ENCODE measurements around the gene TMEM119. TPM values are rescaled to one million over a fixed set of nuclear protein-coding genes. Genes with fewer than 3 reads are reported as not detected.
"Not testable (repeated sequence)": the region's sequence is repeated elsewhere in the genome, so short reads cannot be mapped to it uniquely, and the experiment has no call there.

The TMEM119 gene
- total and polyA plus RNA-seq, 12 donors = 3.1 to 14.8 (median 6.6) TPM

DNA sequence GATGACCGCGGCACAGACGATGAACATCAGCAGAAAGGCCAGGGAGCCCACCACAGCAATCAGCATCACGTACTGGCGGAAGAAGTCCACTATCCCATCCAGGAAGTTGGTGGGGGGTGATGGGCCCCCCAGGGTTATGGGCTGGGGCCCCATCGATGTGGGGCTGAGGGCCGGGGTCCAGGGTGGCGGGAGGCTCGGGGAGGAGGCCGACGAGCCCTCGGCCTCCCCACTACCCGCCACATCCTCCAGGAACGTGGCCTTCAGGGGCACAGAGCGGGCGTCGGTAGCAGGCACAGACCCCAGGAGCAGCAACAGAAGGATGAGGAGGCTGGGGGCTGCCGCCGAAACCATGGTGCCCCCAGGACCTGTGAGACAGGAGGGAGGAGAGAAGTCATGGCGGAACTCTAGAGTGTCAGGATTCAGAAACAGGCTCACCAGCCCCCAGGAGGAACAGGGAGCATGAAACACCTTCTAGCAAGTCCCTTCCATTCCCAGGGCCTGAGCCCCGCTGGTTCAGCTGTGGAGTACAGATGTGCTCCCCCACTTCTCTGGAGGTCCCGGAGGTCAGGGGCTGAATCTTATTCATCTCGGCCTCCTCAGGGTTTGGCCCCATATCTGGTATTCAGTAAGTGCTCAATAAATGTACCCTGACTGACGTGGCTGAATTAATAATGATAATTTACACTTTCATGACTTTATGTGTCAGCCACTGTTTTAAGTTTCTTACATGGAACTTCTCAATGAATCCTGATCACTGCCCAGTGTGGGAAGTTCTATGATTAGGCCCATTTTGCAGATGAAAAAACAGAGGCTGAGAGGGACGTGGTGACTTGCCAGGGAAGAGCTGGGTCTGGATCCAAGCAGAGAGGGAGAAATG is 5.6 kb downstream of the TMEM119 start:
- H3K36me3 ChIP-seq (replicated peaks in 1 of 2) = no peaks in the 10 kb centered on the region
- H3K27me3 ChIP-seq = no peaks in the 10 kb centered on the region
- H3K9me3 ChIP-seq (replicated peaks in 1 of 3) = no peaks in the 10 kb centered on the region
- intact Hi-C loops (cut with DNase I) = no loop called here
- 86 to 93% (median 91%) methylated on average over 22 to 25 of the region's 25 CpGs for WGBS, 4 donors
- no peak overlapping the region for H3K4me3 ChIP-seq
- no peak for TF ChIP-seq POLR2A (IDR thresholded peaks at IDR 0.05)
- TF ChIP-seq, protein P1, sequence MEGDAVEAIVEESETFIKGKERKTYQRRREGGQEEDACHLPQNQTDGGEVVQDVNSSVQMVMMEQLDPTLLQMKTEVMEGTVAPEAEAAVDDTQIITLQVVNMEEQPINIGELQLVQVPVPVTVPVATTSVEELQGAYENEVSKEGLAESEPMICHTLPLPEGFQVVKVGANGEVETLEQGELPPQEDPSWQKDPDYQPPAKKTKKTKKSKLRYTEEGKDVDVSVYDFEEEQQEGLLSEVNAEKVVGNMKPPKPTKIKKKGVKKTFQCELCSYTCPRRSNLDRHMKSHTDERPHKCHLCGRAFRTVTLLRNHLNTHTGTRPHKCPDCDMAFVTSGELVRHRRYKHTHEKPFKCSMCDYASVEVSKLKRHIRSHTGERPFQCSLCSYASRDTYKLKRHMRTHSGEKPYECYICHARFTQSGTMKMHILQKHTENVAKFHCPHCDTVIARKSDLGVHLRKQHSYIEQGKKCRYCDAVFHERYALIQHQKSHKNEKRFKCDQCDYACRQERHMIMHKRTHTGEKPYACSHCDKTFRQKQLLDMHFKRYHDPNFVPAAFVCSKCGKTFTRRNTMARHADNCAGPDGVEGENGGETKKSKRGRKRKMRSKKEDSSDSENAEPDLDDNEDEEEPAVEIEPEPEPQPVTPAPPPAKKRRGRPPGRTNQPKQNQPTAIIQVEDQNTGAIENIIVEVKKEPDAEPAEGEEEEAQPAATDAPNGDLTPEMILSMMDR (IDR thresholded peaks at IDR 0.05) = no peak
- no peak overlapping the region for H3K27ac ChIP-seq
- DNase-seq = no peak
- no peaks in the 10 kb centered on the region for H3K4me1 ChIP-seq (replicated peaks in 1 of 2)

DNA sequence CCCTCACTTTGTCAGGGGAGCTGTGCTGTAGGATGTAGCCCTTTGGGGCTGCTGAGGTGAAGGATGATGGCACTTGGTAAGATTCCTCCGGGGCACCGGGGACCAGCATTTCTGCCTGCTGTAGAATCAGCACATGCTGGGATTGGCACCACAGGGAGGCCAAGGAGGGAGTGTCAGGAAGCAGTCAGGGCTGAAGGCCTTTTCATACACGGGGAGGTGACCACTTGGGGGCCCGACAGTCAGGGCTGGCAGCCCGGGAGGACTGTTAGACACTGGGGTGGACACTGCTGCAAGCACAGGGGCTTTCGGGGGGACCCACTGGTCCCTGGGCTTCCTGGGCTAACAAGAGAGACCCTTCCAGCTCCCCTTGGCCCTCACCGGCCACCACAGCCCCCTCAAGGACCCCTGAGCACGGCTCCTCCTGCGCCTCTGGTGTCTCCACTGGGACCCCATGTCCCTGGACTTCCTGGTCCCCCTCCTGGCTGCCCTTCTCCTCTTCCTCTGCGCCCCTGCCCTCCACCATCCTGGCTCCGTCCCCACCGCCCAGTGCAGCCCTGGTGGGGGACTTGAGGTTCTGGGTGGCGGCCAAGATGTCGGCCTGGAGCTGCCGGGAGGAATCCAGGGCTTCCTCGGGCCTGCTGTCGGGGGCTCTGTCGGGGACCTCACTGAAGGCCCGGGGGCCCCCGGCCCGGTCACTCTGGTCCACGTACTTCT is 6.5 kb downstream of the TMEM119 start:
- H3K4me3 ChIP-seq = no peak overlapping the region
- WGBS, 4 donors = 75 to 87% (median 84%) methylated on average over 11 to 22 of the region's 22 CpGs
- no peaks in the 10 kb centered on the region for H3K9me3 ChIP-seq (replicated peaks in 1 of 3)
- no peaks in the 10 kb centered on the region for H3K4me1 ChIP-seq (replicated peaks in 1 of 2)
- DNase-seq = no peak
- no peak overlapping the region for H3K27ac ChIP-seq
- no peaks in the 10 kb centered on the region for H3K36me3 ChIP-seq (replicated peaks in 1 of 2)
- intact Hi-C loops (cut with DNase I) = no loop called here
- H3K27me3 ChIP-seq = no peaks in the 10 kb centered on the region
- TF ChIP-seq POLR2A (IDR thresholded peaks at IDR 0.05) = no peak
- TF ChIP-seq, protein P1 (IDR thresholded peaks at IDR 0.05) = no peak

DNA sequence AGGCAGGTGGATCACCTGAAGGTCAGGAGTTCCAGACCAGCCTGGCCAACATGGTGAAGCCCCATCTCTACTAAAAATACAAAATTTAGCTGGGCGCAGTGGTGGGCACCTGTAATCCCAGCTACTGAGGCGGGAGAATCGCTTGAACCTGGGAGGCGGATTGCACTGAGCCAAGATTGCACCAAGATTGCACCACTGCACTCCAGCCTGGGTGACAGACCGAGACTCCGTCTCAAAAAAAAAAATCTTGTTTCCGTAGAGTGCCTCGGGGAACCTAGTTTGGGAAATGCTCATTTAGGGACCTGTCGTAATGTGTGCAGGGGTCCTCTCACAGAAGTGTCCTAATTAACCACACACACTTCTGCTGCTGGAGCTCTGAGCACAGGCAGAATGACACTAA is 7.4 kb downstream of the TMEM119 start:
- DNase-seq; H3K36me3 ChIP-seq (replicated peaks in 1 of 2); H3K4me1 ChIP-seq (replicated peaks in 1 of 2); H3K27me3 ChIP-seq; H3K27ac ChIP-seq; intact Hi-C loops (cut with DNase I); H3K9me3 ChIP-seq (replicated peaks in 1 of 3); H3K4me3 ChIP-seq: not testable (repeated sequence)
- WGBS, 4 donors = 83 to 94% (median 89%) methylated on average over 3 to 9 of the region's 9 CpGs

DNA sequence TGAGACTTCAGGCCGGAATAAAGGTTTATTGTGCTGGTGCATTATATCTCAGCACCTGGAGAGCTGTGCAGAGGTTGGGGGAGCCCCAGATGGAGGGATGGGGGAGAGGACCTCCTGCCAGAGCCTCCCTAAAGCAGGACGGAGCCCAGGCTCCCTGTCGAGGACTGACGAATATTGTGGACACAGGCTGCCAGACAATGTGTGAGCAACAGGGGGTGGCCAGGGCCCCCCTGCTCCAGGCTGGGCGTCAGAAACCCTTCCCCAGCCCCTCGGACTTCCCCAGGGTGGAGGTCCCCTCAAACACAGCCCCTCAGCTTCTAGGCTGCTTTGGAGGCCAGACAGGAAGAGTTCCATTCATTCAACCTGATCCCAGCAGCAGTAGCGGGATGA is 8.0 kb downstream of the TMEM119 start:
- Histone ChIP-seq H3K27me3 (no peaks in the 10 kb centered on the region), H3K9me3 (replicated peaks in 1 of 3) (no peaks in the 10 kb centered on the region), H3K4me1 (replicated peaks in 1 of 2) (no peaks in the 10 kb centered on the region), H3K36me3 (replicated peaks in 1 of 2) (no peaks in the 10 kb centered on the region), H3K27ac (no peak overlapping the region), H3K4me3 (no peak overlapping the region)
- TF ChIP-seq POLR2A (IDR thresholded peaks at IDR 0.05) = no peak
- TF ChIP-seq, protein P1 (IDR thresholded peaks at IDR 0.05) = no peak
- DNase-seq = no peak
- intact Hi-C loops (cut with DNase I) = no loop called here
- WGBS, 4 donors = 39 to 77% (median 54%) methylated on average over 2 to 7 of the region's 7 CpGs

Measured in adrenal gland (tissue), 12 donors.